Measurements from ENCODE around the gene ATRIP.
"Not testable (repeated sequence)": the region's sequence is repeated elsewhere in the genome, so short reads cannot be mapped to it uniquely, and the experiment has no call there.

ATRIP gene

DNA sequence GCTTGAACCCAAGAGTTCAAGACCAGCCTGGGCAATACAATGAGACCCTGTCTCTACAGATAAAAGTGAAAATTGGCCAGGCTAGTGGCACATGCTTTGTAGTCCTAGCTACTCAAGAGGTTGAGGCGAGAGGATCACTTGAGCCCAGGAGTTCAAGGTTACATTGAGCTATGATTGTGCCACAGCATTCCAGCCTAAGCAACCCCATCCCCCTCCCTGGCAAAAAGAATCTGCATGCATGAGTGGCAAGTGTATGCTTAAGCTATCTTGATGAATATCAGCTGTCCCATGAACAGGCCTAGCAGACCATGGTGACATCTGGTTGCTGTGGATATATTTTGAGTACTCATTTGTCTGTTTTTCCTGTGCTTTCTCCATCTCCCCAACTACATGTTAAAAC, 4.7 kb downstream of the ATRIP start:
- no peak for DNase-seq (ENCODE audit: low spot score)
- H3K4me3 Mint-ChIP-seq, result no peak overlapping the region
- peaks cover 16% of the 10 kb centered on the region for H3K4me1 Mint-ChIP-seq (ENCODE audit: low read depth)
- no peak overlapping the region for H3K27ac Mint-ChIP-seq
- H3K36me3 Mint-ChIP-seq (ENCODE audit: low read depth), result peaks cover 37% of the 10 kb centered on the region
- no peaks in the 10 kb centered on the region for H3K27me3 Mint-ChIP-seq (ENCODE audit: low read depth)
- H3K9me3 Mint-ChIP-seq, result no peaks in the 10 kb centered on the region

- Mint-ChIP-seq H3K36me3 (ENCODE audit: low read depth) (peaks cover 53% of the 10 kb centered on the region), H3K4me3 (no peak overlapping the region), H3K4me1 (ENCODE audit: low read depth) (peaks cover 2% of the 10 kb centered on the region), H3K27ac (no peak overlapping the region), H3K9me3 (no peaks in the 10 kb centered on the region), H3K27me3 (ENCODE audit: low read depth) (no peaks in the 10 kb centered on the region)
- no peak for DNase-seq (ENCODE audit: low spot score)
Measured at GRCh38 chr3:48456456-48456855, 9.9 kb downstream of the ATRIP start.

GRCh38 chr3:48459331-48459730, 12.8 kb downstream of the ATRIP start:
- Mint-ChIP-seq H3K27ac (no peak overlapping the region), H3K27me3 (ENCODE audit: low read depth) (no peaks in the 10 kb centered on the region), H3K4me1 (ENCODE audit: low read depth) (peaks cover 2% of the 10 kb centered on the region), H3K9me3 (no peaks in the 10 kb centered on the region), H3K4me3 (no peak overlapping the region), H3K36me3 (ENCODE audit: low read depth) (peaks cover 43% of the 10 kb centered on the region)
- no peak for DNase-seq (ENCODE audit: low spot score)

DNA sequence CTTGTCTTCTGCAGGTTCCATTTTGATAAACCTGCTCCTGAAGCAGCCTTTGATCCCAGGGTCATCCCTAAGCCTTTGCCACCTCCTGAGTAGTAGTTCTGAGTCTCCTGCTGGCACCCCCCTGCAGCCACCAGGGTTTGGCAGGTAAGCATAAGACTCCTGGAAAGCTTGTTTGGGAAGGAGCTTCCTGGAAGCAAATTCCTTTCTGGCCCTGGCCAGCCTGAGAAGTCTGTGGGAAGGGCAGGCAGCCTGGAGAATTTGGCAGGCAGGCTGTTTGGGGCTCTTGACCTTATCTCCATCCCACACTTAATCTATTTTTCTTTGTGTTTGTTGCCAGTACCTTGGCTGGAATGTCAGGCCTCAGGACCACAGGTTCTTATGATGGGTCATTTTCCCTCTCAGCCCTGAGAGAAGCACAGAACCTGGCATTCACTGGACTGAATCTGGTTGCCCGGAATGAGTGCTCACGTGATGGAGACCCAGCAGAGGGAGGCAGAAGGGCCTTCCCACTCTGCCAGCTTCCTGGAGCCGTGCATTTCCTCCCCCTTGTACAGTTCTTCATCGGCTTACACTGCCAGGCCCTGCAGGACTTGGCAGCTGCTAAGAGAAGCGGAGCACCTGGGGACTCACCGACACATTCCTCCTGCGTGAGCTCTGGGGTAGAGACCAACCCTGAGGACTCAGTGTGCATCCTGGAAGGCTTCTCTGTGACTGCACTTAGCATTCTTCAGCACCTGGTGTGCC, 13.4 kb downstream of the ATRIP start:
- no peaks in the 10 kb centered on the region for H3K27me3 Mint-ChIP-seq (ENCODE audit: low read depth)

GRCh38 chr3:48460517-48460902, 14.0 kb downstream of the ATRIP start:
- H3K4me1 Mint-ChIP-seq (ENCODE audit: low read depth), result peaks cover 4% of the 10 kb centered on the region
- H3K4me3 Mint-ChIP-seq, result no peak overlapping the region
- no peak for DNase-seq (ENCODE audit: low spot score)
- H3K9me3 Mint-ChIP-seq, result no peaks in the 10 kb centered on the region
- peaks cover 37% of the 10 kb centered on the region for H3K36me3 Mint-ChIP-seq (ENCODE audit: low read depth)
- no peaks in the 10 kb centered on the region for H3K27me3 Mint-ChIP-seq (ENCODE audit: low read depth)
- peak overlapping the region; percentile 0 for H3K27ac Mint-ChIP-seq

More for the DNA sequence above, 13.4 kb downstream of the ATRIP start:
- H3K27ac Mint-ChIP-seq, result no peak overlapping the region
- no peak for DNase-seq (ENCODE audit: low spot score)
- peaks cover 38% of the 10 kb centered on the region for H3K36me3 Mint-ChIP-seq (ENCODE audit: low read depth)
- H3K4me3 Mint-ChIP-seq, result no peak overlapping the region
- peaks cover 2% of the 10 kb centered on the region for H3K4me1 Mint-ChIP-seq (ENCODE audit: low read depth)
- no peaks in the 10 kb centered on the region for H3K9me3 Mint-ChIP-seq

DNA sequence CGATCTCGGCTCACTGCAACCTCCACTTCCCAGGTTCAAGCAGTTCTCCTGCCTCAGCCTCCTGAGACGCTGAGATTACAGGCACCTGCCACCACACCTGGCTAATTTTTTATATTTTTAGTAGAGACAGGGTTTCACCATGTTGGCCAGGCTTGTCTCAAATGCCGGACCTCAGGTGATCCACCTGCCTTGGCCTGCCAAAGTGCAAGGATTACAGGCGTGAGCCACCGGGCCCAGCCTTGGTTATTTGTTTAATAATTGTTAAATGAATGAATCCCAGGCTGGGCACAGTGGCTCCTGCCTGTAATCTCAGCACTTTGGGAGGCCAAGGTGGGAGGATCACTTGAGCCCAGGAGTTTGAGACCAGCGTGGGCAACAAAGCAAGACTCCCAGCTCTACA, 15.2 kb downstream of the ATRIP start:
- peaks cover 43% of the 10 kb centered on the region for H3K36me3 Mint-ChIP-seq (ENCODE audit: low read depth)
- H3K4me3 Mint-ChIP-seq; DNase-seq (ENCODE audit: low spot score); H3K4me1 Mint-ChIP-seq (ENCODE audit: low read depth); H3K27ac Mint-ChIP-seq; H3K27me3 Mint-ChIP-seq (ENCODE audit: low read depth); H3K9me3 Mint-ChIP-seq: not testable (repeated sequence)

- DNase-seq (ENCODE audit: low spot score), result no peak
- Mint-ChIP-seq H3K4me1 (ENCODE audit: low read depth) (peaks cover 20% of the 10 kb centered on the region), H3K4me3 (no peak overlapping the region), H3K36me3 (ENCODE audit: low read depth) (peaks cover 51% of the 10 kb centered on the region), H3K27me3 (ENCODE audit: low read depth) (no peaks in the 10 kb centered on the region), H3K27ac (no peak overlapping the region), H3K9me3 (no peaks in the 10 kb centered on the region)
Measured at GRCh38 chr3:48463703-48464102, 17.2 kb downstream of the ATRIP start.

- no peak overlapping the region for H3K27ac Mint-ChIP-seq
- no peaks in the 10 kb centered on the region for H3K9me3 Mint-ChIP-seq
- peaks cover 56% of the 10 kb centered on the region for H3K36me3 Mint-ChIP-seq (ENCODE audit: low read depth)
- peaks cover 31% of the 10 kb centered on the region for H3K4me1 Mint-ChIP-seq (ENCODE audit: low read depth)
- DNase-seq (ENCODE audit: low spot score), result no peak
- no peaks in the 10 kb centered on the region for H3K27me3 Mint-ChIP-seq (ENCODE audit: low read depth)
- H3K4me3 Mint-ChIP-seq, result no peak overlapping the region
Measured at GRCh38 chr3:48464713-48465221, 18.2 kb downstream of the ATRIP start.

DNA sequence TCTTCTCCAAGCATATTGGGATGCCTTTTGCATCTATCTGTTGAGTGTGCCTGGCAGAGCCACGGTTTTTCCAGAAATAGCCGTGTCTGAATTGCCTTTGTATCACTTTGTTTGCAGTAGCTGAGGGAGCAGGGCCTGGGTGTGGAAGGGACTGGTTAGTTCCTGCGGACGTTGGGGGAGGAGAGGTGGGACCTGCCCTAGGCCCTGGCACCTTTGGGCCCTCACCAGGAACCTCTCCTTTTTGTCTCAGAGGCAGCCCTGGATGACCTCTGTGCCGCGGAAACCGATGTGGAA, 18.6 kb downstream of the ATRIP start:
- Mint-ChIP-seq H3K9me3 (no peaks in the 10 kb centered on the region), H3K27ac (peak overlapping the region; percentile 97), H3K27me3 (ENCODE audit: low read depth) (no peaks in the 10 kb centered on the region), H3K36me3 (ENCODE audit: low read depth) (peaks cover 56% of the 10 kb centered on the region), H3K4me3 (peak overlapping the region; percentile 96), H3K4me1 (ENCODE audit: low read depth) (peaks cover 35% of the 10 kb centered on the region)
- DNase-seq (ENCODE audit: low spot score), result no peak

- Mint-ChIP-seq H3K27ac (peak overlapping the region; percentile 97), H3K27me3 (ENCODE audit: low read depth) (no peaks in the 10 kb centered on the region), H3K4me3 (peak overlapping the region; percentile 96), H3K36me3 (ENCODE audit: low read depth) (peaks cover 53% of the 10 kb centered on the region), H3K4me1 (ENCODE audit: low read depth) (peaks cover 35% of the 10 kb centered on the region), H3K9me3 (no peaks in the 10 kb centered on the region)
- peak; percentile 85 for DNase-seq (ENCODE audit: low spot score)
Measured at GRCh38 chr3:48465531-48466378, 19.2 kb downstream of the ATRIP start.

- no peaks in the 10 kb centered on the region for H3K27me3 Mint-ChIP-seq (ENCODE audit: low read depth)
- DNase-seq (ENCODE audit: low spot score), result no peak
- H3K9me3 Mint-ChIP-seq, result no peaks in the 10 kb centered on the region
- peaks cover 33% of the 10 kb centered on the region for H3K4me1 Mint-ChIP-seq (ENCODE audit: low read depth)
- H3K4me3 Mint-ChIP-seq, result peak overlapping the region; percentile 96
- peak overlapping the region; percentile 97 for H3K27ac Mint-ChIP-seq
- peaks cover 45% of the 10 kb centered on the region for H3K36me3 Mint-ChIP-seq (ENCODE audit: low read depth)
Measured at GRCh38 chr3:48466386-48467109, 20.0 kb downstream of the ATRIP start.

DNA sequence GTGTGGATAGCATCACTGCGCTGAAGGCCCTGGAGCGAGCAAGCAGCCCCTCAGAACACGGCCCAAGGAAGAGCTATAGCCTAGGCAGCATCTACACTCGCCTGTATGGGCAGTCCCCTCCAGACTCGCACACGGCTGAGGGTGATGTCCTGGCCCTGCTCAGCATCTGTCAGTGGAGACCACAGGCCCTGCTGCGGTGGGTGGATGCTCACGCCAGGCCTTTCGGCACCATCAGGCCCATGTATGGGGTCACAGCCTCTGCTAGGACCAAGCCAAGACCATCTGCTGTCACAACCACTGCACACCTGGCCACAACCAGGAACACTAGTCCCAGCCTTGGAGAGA, 20.5 kb downstream of the ATRIP start:
- H3K36me3 Mint-ChIP-seq (ENCODE audit: low read depth), result peaks cover 45% of the 10 kb centered on the region
- peak overlapping the region; percentile 97 for H3K27ac Mint-ChIP-seq
- peaks cover 33% of the 10 kb centered on the region for H3K4me1 Mint-ChIP-seq (ENCODE audit: low read depth)
- DNase-seq (ENCODE audit: low spot score), result no peak
- no peaks in the 10 kb centered on the region for H3K9me3 Mint-ChIP-seq
- peak overlapping the region; percentile 96 for H3K4me3 Mint-ChIP-seq
- H3K27me3 Mint-ChIP-seq (ENCODE audit: low read depth), result no peaks in the 10 kb centered on the region

DNA sequence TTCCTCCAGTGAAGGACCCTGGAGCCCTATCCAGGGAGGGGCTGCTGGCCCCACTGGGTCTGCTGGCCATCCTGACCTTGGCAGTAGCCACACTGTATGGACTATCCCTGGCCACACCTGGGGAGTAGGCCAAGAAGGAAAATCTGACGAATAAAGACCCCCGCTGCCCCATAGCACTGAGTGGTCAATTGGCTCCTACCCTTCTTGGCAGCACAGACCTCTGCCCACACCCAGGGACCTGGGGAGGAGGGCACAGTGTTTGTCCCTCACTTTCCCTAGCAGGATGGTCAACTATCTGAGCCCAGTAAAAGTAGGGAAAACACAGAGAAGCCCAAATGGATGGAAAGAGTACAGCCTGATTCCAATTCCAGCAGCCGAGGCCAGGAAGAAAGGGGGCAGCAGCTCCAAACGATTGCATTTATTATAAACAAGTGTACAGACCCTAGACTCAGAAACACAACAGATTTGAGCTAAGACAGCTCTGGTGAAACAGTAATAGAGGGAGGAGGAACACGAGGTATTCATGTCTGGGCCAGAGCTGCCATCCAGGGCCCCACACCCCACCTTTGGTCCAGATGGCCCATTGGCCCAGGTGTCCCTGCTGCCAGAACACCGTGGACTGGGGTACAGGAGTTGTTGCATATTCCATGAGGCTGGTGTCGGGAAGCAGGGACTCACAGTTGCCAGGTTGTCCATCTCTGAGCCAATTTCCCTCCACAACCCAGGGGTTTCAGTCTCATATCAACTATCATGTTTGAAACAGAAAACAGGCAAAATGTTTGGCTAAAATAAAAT, 21.1 kb downstream of the ATRIP start:
- Mint-ChIP-seq H3K4me3 (peak overlapping the region; percentile 96), H3K36me3 (ENCODE audit: low read depth) (peaks cover 45% of the 10 kb centered on the region), H3K27ac (peak overlapping the region; percentile 97), H3K27me3 (ENCODE audit: low read depth) (no peaks in the 10 kb centered on the region), H3K9me3 (no peaks in the 10 kb centered on the region), H3K4me1 (ENCODE audit: low read depth) (peaks cover 35% of the 10 kb centered on the region)
- DNase-seq (ENCODE audit: low spot score), result no peak

Data from T-helper 2 cell treated with Interferon-gamma antibody and Interleukin-4, amounts not matched to agents 5 μg/mL and 100 μg/mL, for 36 hours (primary cell).